ENCODE measurements around the gene THOC6.
A peak's percentile ranks its signal among the peaks of the same experiment; 100 is the strongest.

The THOC6 gene

DNA sequence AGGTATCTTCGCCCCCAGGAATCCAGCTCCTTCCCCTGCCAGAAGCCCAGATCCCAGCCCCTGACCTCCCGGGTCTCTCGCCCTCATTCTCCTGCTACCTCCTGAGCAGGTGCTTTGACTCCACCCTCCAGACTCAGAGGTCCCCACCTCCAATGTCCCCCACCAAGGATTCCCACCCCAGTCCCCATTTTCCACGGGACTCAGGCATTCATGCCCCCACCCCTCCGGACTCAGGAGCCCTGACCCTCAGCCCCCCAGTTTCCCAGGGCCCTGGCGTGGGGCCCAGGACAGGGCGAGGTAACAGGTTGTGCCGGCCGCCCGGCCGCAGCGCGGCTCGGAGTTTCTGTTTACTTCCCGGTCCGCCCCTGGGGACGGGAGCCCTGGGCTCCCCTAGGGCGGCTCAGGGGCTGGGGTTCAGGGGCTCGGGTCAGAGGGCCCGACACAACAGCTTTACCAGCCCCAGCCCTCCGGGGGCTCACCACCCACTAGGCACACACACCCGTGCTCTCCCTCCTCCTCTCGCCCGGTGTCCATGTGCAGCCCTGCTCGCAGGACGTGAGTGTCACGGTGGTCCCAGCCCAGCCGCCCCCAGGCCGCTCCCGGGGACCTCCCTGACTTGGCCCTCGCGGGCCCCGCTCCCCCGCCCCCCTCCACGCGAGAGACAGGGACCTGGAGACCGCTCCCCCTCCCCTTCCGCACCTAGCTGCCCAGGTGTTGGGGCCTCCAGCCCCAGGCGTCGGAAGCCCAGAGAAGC is 12.3 kb downstream of the THOC6 start:
- TF ChIP-seq, protein P1, sequence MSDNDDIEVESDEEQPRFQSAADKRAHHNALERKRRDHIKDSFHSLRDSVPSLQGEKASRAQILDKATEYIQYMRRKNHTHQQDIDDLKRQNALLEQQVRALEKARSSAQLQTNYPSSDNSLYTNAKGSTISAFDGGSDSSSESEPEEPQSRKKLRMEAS (IDR thresholded peaks at IDR 0.05): no peak
- TF ChIP-seq TAF1 (IDR thresholded peaks at IDR 0.05; ENCODE audit: low read depth): no peak
- TF ChIP-seq TEAD4 (IDR thresholded peaks at IDR 0.05): no peak
- TF ChIP-seq YY1 (IDR thresholded peaks at IDR 0.05; ENCODE audit: low read depth): no peak
- TF ChIP-seq, protein P2, sequence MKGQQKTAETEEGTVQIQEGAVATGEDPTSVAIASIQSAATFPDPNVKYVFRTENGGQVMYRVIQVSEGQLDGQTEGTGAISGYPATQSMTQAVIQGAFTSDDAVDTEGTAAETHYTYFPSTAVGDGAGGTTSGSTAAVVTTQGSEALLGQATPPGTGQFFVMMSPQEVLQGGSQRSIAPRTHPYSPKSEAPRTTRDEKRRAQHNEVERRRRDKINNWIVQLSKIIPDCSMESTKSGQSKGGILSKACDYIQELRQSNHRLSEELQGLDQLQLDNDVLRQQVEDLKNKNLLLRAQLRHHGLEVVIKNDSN (IDR thresholded peaks at IDR 0.05): no peak
- no peak for TF ChIP-seq EP300 (IDR thresholded peaks at IDR 0.05; ENCODE audit: borderline replicate concordance)
- TF ChIP-seq RAD21 (IDR thresholded peaks at IDR 0.05; ENCODE audit: low read depth): no peak
- no peak for TF ChIP-seq EGR1 (IDR thresholded peaks at IDR 0.05)
- peak; percentile 75 for TF ChIP-seq ZBTB7A (IDR thresholded peaks at IDR 0.05; ENCODE audit: low read depth)
- no peak for TF ChIP-seq CEBPB (IDR thresholded peaks at IDR 0.05)
- TF ChIP-seq NFIC (IDR thresholded peaks at IDR 0.05): 0 out of 2 replicates have a peak, but pooled peaks have one; percentile 16
- TF ChIP-seq, protein P3, sequence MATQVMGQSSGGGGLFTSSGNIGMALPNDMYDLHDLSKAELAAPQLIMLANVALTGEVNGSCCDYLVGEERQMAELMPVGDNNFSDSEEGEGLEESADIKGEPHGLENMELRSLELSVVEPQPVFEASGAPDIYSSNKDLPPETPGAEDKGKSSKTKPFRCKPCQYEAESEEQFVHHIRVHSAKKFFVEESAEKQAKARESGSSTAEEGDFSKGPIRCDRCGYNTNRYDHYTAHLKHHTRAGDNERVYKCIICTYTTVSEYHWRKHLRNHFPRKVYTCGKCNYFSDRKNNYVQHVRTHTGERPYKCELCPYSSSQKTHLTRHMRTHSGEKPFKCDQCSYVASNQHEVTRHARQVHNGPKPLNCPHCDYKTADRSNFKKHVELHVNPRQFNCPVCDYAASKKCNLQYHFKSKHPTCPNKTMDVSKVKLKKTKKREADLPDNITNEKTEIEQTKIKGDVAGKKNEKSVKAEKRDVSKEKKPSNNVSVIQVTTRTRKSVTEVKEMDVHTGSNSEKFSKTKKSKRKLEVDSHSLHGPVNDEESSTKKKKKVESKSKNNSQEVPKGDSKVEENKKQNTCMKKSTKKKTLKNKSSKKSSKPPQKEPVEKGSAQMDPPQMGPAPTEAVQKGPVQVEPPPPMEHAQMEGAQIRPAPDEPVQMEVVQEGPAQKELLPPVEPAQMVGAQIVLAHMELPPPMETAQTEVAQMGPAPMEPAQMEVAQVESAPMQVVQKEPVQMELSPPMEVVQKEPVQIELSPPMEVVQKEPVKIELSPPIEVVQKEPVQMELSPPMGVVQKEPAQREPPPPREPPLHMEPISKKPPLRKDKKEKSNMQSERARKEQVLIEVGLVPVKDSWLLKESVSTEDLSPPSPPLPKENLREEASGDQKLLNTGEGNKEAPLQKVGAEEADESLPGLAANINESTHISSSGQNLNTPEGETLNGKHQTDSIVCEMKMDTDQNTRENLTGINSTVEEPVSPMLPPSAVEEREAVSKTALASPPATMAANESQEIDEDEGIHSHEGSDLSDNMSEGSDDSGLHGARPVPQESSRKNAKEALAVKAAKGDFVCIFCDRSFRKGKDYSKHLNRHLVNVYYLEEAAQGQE (IDR thresholded peaks at IDR 0.05; ENCODE audit: low read depth): no peak
- TF ChIP-seq TCF12 (IDR thresholded peaks at IDR 0.05; ENCODE audit: low read depth): no peak

DNA sequence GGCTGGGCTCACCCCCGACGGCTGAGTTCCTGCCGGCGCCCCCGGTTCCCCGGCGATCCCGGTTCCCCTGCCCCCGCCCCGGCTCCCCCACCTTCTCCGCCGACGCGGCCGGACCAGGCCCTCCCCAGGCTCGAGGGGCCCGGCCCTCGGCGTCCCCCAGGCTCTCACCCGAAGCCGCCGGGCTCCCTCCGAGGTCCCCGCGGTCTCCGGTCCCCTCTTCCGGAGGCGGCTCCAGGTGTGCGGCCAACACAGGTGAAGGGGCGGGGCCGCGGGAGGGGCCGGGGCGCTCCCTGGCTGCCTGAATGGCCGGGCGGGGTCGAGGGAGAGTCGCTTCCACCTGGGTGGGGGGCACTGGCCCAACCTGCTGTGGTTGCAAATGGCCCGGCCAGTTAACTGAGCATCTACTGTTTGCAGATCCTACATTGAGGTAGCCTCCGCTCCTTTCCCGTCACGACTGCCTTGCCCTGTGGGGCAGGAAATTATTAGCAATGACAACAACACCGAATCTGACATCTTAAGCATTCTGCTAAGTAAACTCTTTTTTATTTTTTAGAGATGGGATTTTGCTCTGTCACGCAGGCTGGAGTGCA is 13.0 kb downstream of the THOC6 start, which contains the start of gene BICDL2:
Gene BICDL2 (minus strand): TSS at position 219 of the 590 bp plus-strand sequence. CDS start 1,448 bp downstream, outside the sequence.
- 0 out of 2 replicates have a peak, but pooled peaks have one; percentile 17 for TF ChIP-seq TCF12 (IDR thresholded peaks at IDR 0.05; ENCODE audit: low read depth)
- no peak for TF ChIP-seq CEBPB (IDR thresholded peaks at IDR 0.05)
- peak; percentile 8; the same call in 1 of the 2 replicates for TF ChIP-seq ZBTB7A (IDR thresholded peaks at IDR 0.05; ENCODE audit: low read depth)
- peak; percentile 40; the same call in 1 of the 2 replicates for TF ChIP-seq TAF1 (IDR thresholded peaks at IDR 0.05; ENCODE audit: low read depth)

DNA sequence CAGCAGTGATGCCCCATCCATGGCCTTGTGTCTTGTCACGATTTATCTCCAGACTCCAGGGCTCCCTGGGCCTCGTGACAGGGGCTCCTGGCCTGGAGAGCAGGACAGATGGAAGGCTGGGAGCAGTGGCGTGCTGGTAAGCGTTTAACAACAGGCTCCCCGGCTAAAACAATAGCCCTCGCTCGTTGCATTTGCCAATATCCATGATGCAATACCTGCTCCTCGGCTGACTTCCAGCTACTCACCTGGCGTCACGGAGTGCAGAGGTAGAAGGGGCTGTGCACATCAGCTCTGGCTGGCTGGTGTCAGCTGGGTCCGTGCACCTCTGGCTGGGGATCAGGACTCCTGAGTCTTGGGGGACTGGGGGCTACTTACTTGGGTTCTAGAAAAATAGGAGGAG is 14.4 kb downstream of the THOC6 start:
- TF ChIP-seq, protein P3 (IDR thresholded peaks at IDR 0.05; ENCODE audit: low read depth): no peak
- TF ChIP-seq, protein P2 (IDR thresholded peaks at IDR 0.05): peak; percentile 27; the same call in 1 of the 2 replicates
- TF ChIP-seq, protein P1 (IDR thresholded peaks at IDR 0.05): no peak; the same call in 1 of the 2 replicates
- TF ChIP-seq FOXM1 (IDR thresholded peaks at IDR 0.05; ENCODE audit: borderline replicate concordance, low read depth): no peak
- TF ChIP-seq EP300 (IDR thresholded peaks at IDR 0.05; ENCODE audit: borderline replicate concordance): 0 out of 2 replicates have a peak, but pooled peaks have one; percentile 23
- TF ChIP-seq CREB1 (IDR thresholded peaks at IDR 0.05; ENCODE audit: low read depth): no peak
- 0 out of 2 replicates have a peak, but pooled peaks have one; percentile 23 for TF ChIP-seq TCF12 (IDR thresholded peaks at IDR 0.05; ENCODE audit: low read depth)
- peak; percentile 98 for TF ChIP-seq CEBPB (IDR thresholded peaks at IDR 0.05)
- peak; percentile 88 for TF ChIP-seq NFIC (IDR thresholded peaks at IDR 0.05)
- 0 out of 2 replicates have a peak, but pooled peaks have one; percentile 14 for TF ChIP-seq TEAD4 (IDR thresholded peaks at IDR 0.05)

DNA sequence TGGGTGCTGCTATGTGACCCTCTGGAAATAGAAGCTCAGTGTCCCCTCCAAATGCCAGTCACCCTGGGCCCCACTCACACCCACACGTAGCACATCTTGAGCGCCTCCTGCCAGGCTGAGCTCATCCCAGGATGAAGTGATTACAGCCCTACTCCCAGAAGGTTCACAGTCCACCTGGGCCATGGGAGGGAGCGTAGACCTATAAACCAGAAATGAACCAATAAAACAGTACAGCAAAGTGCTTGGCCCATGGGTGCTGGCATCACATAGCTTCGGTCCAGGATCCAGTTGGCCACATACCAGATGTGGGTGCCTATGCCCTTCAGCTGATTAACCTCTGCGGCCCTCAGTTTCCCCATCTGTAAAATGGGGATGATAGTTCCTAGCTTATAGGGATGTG is 15.1 kb downstream of the THOC6 start:
- TF ChIP-seq TCF12 (IDR thresholded peaks at IDR 0.05; ENCODE audit: low read depth): no peak
- TF ChIP-seq YY1 (IDR thresholded peaks at IDR 0.05; ENCODE audit: low read depth): no peak
- no peak for TF ChIP-seq CEBPB (IDR thresholded peaks at IDR 0.05)
- no peak for TF ChIP-seq TAF1 (IDR thresholded peaks at IDR 0.05; ENCODE audit: low read depth)
- TF ChIP-seq FOXM1 (IDR thresholded peaks at IDR 0.05; ENCODE audit: borderline replicate concordance, low read depth): no peak
- no peak for TF ChIP-seq NFIC (IDR thresholded peaks at IDR 0.05)
- TF ChIP-seq, protein P1 (IDR thresholded peaks at IDR 0.05): no peak
- no peak for TF ChIP-seq EP300 (IDR thresholded peaks at IDR 0.05; ENCODE audit: borderline replicate concordance)
- no peak for TF ChIP-seq RAD21 (IDR thresholded peaks at IDR 0.05; ENCODE audit: low read depth)
- TF ChIP-seq EGR1 (IDR thresholded peaks at IDR 0.05): no peak
- TF ChIP-seq ZBTB7A (IDR thresholded peaks at IDR 0.05; ENCODE audit: low read depth): no peak
- TF ChIP-seq TEAD4 (IDR thresholded peaks at IDR 0.05): no peak
- TF ChIP-seq, protein P3 (IDR thresholded peaks at IDR 0.05; ENCODE audit: low read depth): no peak
- TF ChIP-seq CREB1 (IDR thresholded peaks at IDR 0.05; ENCODE audit: low read depth): no peak
- TF ChIP-seq, protein P2 (IDR thresholded peaks at IDR 0.05): no peak

Measured in Ishikawa (cell line).